DMS 273 treated with DMSO at 0.1 percent for 48 hours (cell line): ENCODE data around the gene ARRDC1.
A peak's percentile ranks its signal among the peaks of the same experiment; 100 is the strongest.
"Not testable (repeated sequence)": the region's sequence is repeated elsewhere in the genome, so short reads cannot be mapped to it uniquely, and the experiment has no call there.

Experiments
- DNase-seq: peaks from one replicate; lab custom pipeline; 2025; lab: John Stamatoyannopoulos, UW

Gene ARRDC1

GRCh38 chr9:137583957-137584356 lies 21.5 kb upstream of the ARRDC1 start:
- DNase-seq = no peak

GRCh38 chr9:137586854-137587253 lies 18.6 kb upstream of the ARRDC1 start:
- no peak for DNase-seq

- DNase-seq = no peak
Observed at GRCh38 chr9:137588311-137588710, 17.2 kb upstream of the ARRDC1 start.

GRCh38 chr9:137588891-137589290 lies 16.6 kb upstream of the ARRDC1 start:
- no peak for DNase-seq

GRCh38 chr9:137589441-137590122 lies 15.9 kb upstream of the ARRDC1 start:
- DNase-seq = no peak

- no peak for DNase-seq
Observed at GRCh38 chr9:137590123-137590468, 15.4 kb upstream of the ARRDC1 start.

GRCh38 chr9:137590469-137591383 lies 14.8 kb upstream of the ARRDC1 start, which contains the start of gene ZMYND19:
Gene ZMYND19, minus strand, starts transcription at chr9:137590512. Its CDS starts 249 bp downstream, at chr9:137590263.
- DNase-seq = peak; percentile 23

GRCh38 chr9:137592767-137593166 lies 12.7 kb upstream of the ARRDC1 start:
- DNase-seq = no peak

GRCh38 chr9:137593176-137593575 lies 12.3 kb upstream of the ARRDC1 start:
- no peak for DNase-seq

- DNase-seq = not testable (repeated sequence)
Observed at GRCh38 chr9:137596577-137596976, 8.9 kb upstream of the ARRDC1 start.

GRCh38 chr9:137598943-137599342 lies 6.5 kb upstream of the ARRDC1 start:
- DNase-seq = no peak

- DNase-seq = no peak
Observed at GRCh38 chr9:137602661-137603060, 2.8 kb upstream of the ARRDC1 start.

GRCh38 chr9:137603879-137604278 lies 1.6 kb upstream of the ARRDC1 start:
- no peak for DNase-seq

- no peak for DNase-seq
Observed at GRCh38 chr9:137604345-137605086, 970 bp upstream of the ARRDC1 start.

GRCh38 chr9:137606005-137606621 lies 627 bp downstream of the ARRDC1 start:
- DNase-seq = no peak

- no peak for DNase-seq
Observed at GRCh38 chr9:137606734-137607138, 1.2 kb downstream of the ARRDC1 start.

- no peak for DNase-seq
Observed at GRCh38 chr9:137607141-137607857, 1.8 kb downstream of the ARRDC1 start.

GRCh38 chr9:137610944-137611343 lies 5.5 kb downstream of the ARRDC1 start:
- DNase-seq = no peak

GRCh38 chr9:137611623-137612609 lies 6.4 kb downstream of the ARRDC1 start:
- DNase-seq = no peak

GRCh38 chr9:137612741-137613142 lies 7.3 kb downstream of the ARRDC1 start:
- no peak for DNase-seq
